ENCODE data around the gene GOLGA6L9.
"Not testable (repeated sequence)": the region's sequence is repeated elsewhere in the genome, so short reads cannot be mapped to it uniquely, and the experiment has no call there.

Gene GOLGA6L9, protein sequence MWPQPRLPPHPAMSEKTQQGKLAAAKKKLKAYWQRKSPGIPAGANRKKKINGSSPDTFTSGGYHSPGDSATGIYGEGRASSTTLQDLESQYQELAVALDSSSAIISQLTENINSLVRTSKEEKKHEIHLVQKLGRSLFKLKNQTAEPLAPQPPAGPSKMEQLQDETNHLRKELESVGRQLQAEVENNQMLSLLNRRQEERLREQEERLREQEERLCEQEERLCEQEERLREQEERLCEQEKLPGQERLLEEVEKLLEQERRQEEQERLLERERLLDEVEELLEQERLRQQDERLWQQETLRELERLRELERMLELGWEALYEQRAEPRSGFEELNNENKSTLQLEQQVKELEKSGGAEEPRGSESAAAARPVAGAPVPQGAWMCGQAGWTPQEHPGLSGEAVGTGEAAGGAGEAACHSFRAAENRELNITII

DNA sequence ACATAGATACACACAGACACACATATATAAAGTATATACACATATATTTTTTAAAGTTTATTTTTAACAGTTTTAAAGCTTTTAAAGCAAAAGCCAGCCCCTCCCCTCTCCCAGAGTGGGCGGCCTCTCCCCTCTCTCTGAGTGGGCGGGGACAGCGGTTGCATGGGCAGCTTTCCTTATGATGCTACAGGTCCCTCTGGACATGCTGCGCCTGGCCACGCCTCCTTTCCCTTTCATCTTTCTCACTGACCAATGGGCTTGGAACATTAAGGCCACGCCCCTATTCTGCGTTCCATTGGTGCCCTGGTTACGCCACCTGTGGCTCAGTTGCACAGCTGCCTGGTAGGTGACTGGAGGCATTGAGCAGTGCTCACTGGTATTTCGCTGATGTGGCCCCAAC, at the start of gene GOLGA6L9:
TSS of gene GOLGA6L9 (plus strand) at position 124 of the 400 bp plus-strand sequence. CDS start at position 388, 264 bp downstream.
- not testable (repeated sequence) for DNase-seq

DNA sequence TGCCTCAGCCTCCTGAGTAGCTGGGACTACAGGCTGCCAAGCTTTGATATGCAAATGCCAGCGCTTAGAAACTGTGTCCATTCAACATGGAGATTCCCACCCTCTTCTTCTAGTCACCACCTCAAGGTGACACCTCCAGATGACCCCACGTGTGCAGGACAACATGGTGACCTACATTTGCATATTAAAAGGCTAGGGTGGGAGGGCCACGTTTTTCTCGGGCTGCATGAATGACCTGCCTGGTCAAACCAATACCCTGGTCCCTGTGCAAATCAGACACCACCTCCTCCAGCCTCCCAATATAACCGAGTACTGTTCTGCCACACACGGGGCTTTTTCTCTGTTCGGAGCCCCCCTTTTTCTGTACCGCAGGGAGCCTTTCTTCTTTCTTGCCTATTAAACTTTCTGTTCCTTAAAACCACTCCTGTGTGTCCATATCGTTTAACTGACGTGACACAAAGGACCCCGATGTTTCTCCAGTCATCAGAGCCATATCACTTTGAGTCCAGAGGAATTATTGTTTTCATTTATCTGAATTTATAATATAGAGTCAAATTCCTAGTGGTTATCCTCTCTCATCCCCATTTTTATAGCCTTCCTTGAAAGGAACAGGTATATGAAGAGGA, 48.2 kb upstream of the GOLGA6L9 start:
- not testable (repeated sequence) for DNase-seq

DNA sequence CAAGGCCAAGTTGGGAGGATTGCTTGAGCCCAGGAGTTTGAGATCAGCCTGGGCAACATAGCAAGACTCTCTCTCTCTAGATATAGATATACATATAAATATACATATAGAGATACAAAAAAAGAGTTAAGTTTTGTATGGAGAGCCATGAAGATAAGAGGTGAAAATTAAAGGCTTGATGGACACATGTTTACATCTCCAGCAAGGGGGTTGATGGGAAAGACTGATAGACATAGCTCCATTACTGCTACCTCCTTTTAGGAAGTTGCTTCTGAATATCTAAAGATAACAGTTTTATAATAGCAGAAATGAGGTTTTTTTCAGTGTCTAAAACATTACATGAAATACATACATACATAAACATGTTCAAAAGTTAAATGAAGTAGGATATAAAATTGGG, 42.4 kb upstream of the GOLGA6L9 start:
- not testable (repeated sequence) for DNase-seq

DNA sequence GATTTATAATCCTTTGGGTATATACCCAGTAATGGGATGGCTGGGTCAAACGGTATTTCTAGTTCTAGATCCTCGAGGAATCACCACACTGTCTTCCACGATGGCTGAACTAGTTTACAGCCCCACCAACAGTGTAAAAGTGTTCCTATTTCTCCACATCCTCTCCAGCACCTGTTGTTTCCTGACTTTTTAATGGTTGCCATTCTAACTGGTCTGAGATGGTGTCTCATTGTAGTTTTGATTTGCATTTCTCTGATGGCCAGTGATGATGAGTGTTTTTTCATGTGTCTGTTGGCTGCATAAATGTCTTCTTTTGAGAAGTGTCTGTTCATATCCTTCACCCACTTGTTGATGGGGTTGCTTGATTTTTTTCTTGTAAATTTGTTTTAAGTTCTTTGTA, 39.5 kb upstream of the GOLGA6L9 start:
- DNase-seq: not testable (repeated sequence)

DNA sequence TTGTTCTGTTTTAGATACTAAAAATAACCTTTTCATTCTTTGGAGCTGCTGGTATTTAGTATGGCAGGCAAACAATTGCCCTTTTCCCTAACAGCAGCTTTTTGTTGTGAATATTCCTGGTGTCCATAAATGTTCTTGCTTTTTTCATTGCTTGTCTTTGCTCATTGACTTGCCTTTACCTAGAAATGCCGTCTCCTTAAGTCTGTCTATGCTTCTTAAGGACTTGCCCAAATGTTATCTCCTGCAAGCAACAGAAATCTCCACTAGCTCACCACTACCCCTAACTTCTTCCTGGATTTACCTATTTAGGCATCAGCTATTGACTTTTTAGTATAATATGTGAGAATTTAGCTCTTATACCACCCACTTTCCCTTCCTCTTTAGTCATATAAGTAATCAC, 37.5 kb upstream of the GOLGA6L9 start:
- not testable (repeated sequence) for DNase-seq

DNA sequence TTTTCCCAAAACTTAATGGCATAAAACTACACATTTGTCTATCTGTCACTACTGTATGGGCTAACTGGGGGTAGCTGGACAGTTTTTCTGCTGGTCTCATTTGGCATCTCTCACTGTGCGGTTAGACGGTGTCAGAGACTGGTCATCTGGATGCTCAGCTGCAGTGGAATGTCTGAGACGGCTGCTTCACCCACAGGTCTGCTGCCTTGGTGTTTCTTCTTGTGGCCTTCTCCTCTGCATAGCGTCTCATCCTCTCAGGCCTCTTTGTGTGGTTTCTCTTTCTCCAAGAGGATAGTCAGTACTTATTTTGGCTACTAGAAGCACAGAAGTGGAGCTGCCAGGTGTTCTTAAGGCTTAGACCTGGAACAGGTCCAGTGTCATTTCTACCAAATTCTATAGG, 35.9 kb upstream of the GOLGA6L9 start:
- DNase-seq: no peak

DNA sequence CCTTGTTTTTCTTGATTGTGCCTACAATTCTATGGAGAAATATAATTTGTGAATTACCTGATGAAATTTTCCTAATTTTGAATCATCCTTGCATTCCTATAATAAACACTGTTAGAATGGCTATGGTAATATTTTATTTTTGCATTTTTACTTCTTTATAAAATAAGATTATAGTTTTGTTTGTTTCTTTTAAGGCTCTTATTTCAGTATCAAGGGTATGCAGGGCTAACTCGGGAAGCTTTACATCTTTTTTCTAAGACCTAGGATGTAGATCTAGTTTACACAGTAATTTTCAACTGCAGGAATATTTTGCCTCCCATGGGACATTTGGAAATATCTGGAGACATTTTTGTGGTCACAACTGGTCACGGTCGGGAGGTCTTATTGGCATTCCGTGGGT, 33.8 kb upstream of the GOLGA6L9 start:
- not testable (repeated sequence) for DNase-seq

DNA sequence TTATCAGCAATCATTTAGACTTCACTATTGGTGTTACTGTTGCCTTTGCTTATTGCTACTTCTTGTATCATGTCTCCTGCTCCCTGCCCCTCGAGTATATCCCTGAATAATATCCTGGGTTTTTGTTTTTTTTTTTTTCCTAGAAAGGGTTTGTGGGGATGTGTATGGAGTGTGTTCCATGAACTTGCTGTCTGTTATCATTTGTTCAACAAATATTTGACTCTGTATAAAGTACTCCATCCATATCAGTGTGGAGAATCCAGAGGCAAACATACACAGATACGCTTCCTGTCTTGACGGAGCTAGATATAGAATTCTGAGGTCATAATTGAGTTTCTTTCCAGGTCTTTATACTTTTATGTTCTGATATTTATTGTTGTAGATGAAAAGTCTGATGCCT, 31.8 kb upstream of the GOLGA6L9 start:
- no peak for DNase-seq

DNA sequence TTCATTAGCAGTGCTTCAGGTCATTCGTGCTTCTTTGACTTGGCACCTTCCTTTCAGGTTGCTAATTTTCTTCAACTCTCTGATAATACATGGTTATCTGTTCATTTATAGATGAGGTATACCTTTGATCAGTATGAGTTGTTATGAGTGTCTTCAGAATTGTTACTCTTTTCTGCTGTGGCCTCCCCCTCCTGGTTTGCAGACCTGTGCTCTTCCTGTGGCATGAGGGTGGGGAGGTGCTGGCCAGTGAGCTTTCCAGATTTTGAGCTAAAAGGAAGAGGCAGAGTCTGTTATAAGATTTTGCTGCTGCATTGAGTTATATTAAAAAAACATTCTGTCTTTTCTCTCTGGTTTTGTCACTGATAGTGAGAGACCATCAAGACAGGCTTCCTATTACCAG, 30.8 kb upstream of the GOLGA6L9 start:
- no peak for DNase-seq

DNA sequence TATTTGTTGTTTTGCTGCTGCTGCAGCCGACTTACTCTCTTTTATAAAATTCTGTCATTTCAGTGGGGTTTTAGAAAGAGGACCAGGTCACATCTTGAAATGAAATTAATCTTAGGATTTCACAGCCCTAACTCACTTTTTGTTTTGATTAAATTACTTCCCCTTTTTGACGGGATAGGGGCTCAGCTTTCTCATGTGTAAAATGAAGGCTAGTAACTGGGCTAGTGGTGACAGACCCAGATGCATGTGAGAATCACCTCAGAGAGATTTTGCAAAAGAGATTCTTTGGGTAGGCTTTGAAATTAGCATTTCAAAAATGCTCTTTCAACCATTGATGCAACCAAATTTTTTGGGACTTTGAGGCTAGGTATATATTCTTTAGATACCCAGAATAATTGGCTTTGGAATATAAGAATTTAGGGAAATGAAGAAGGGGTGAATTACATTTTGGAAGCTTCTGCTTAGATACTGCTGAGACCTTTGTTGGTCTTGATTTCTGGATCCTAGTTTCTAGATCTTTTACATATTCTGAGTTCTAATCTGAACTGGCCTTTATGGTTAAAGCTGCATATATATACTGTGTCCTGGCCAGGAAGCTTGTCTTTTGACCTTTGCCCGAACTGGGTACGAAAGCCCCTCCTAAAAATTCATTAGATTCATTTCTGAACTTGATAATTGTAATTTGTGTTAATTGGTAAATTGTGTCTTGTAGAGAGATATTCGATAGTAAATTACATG, 30.1 kb upstream of the GOLGA6L9 start:
- not testable (repeated sequence) for DNase-seq

DNA sequence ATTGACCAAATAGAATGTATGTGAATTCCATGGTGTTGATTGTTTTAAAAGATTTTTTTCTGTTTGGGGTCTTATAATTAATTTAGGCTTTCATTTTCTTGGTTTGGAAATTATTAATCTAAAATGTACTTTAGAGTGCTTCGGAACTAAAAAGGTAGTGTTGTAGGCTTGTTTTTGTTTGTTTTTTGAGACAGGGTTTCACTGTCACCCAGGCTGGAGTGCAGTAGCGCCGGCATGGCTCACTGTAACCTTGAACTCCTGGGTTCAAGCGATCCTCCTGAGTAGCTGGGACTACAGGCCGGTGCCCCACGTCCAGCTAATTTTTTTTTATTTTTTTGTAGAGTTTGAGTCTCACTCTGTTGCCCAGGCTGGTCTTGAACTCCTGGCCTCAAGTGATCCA, 27.7 kb upstream of the GOLGA6L9 start:
- not testable (repeated sequence) for DNase-seq

DNA sequence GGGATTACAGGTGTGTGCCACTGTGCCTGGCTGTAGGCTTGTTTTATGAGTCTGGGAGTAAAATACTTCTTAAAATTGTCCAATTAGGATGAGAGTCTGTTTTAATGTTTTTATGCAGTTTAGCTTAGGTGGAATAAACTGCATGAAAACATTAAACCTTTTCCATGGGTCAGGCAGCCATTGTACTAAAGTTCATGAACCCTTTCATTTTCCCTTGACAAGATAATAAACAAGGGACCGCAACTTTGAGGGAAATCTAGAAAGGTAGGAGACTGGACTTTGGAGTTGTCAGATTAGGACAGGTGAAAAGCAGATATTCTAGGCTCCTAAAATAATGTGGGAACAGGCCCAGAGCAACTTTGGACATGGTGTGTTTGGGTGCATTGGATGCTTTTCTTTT, 27.3 kb upstream of the GOLGA6L9 start:
- not testable (repeated sequence) for DNase-seq

DNA sequence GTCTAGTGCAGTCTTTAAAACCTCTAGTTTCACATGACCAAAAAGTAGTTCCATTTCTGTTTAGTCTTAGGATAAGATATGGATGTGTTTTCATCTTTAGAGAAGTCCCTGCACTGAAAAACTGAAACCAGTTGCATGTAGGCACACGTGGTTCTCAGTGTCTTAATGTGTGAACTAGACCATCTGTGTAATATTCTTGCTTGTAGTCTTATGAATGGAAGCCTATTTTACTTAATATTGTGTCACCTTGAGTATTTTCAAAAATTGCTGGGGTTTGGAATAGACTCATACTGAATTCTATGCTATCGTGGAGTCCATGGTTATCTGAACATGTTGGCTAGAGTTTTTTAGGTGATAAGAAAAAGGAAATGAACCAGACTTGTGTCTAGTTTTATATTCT, 23.4 kb upstream of the GOLGA6L9 start:
- not testable (repeated sequence) for DNase-seq

DNA sequence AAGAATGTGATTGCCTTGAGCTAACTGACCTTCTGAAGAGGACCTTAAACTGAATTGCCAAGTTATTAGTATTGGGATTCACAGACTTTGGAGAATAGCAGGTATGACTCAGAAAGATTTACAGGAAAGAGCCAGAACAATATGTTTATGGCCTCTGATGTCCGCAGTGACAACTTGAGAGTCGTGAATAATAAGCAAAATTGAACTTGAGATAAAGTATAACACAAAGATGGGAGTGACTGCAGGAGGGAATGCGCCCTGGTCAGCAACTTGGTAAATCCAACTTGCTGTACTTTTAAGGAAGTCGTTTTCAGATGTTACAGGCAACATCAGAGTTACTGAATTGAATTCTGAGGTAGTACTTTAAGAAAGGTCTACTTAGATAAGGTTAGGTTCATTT, 19.3 kb upstream of the GOLGA6L9 start:
- not testable (repeated sequence) for DNase-seq

DNA sequence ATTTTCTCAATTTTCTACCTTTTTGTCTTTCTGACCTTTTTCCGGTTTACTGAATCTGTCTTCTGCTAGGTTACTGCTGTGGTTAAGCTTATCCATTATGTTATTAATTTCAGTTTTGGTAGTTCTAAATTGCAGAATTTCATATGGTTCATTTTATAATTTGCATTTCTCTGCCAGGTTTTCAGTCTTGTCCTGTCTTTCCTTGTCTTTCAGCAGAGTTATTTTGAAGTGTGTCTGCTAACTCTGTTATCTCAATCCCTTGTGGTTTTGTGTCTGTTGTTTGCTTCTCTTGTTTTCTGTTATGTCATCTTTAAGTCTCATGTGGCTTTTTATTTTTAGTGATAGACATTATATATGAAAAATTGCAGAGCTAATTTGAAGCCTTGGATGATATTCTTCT, 18.0 kb upstream of the GOLGA6L9 start:
- DNase-seq: not testable (repeated sequence)

DNA sequence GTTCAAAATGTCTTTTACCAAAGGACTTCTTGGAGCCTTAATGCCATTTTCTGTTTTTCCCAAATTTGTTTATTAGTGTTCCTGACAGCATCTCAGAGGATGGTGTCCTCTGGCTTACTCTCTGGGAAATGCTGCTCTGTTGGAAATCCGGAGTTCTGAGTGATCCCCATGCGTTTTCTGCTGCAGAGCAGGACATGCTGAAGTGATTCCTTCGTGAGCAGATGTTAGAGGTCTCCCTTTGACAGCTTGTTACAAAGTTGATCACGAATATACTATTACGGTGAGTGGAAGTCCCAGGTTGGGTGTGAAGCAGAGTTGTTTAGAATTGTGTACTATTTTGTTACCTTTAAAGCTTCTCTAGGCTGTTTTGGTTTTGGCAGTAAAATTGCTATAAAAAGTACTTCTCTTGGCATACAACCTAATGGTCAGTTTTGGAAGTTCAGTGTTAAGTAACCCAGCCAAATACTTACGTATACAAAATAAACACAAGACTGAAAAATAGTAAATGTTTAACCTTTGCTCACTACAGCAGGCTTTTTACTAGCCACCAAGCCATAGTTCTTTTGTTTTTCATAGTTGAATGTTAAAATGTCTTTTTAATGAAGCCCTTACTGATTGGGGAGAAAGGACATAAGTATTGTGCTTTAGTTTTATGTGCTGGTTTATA, 15.0 kb upstream of the GOLGA6L9 start:
- DNase-seq: not testable (repeated sequence)

DNA sequence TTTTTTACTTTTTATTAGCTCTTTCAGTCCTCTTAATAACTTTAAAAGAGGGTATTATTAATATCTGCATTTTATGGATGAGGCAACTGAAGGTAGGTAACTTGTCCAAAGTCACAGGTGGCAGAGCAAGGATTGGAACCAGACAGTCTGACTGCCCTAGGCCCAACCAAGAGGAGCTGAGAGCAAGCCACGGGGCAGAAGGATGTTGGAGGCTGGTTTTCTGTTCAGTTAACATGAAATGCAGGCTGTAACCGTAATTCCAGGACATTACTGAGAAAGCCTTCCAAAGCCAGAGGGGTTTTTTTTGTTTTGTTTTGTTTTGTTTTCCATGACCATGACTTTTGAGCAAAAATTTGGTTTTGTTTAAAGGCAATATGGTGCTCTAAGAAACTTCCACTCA, 9.1 kb upstream of the GOLGA6L9 start:
- not testable (repeated sequence) for DNase-seq

DNA sequence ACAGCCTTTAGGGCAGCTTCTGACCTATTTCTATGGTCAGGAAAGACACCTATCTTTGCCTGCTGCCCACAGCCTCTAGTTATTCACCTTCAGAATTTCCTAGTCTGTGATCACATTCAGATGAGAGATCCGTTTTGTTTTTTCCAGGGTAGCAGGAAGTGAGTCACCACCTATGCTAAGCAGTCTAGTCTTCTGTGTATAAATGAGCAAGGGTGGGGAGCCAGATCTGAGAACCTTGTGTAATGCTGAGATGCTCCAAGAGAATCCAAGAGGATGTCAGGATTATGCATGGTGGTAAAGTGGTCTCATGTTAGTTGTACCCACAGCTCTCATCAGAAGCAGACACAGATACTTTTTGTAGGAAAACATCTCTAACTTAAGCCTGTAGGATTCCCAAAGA, 8.7 kb upstream of the GOLGA6L9 start:
- DNase-seq: not testable (repeated sequence)

DNA sequence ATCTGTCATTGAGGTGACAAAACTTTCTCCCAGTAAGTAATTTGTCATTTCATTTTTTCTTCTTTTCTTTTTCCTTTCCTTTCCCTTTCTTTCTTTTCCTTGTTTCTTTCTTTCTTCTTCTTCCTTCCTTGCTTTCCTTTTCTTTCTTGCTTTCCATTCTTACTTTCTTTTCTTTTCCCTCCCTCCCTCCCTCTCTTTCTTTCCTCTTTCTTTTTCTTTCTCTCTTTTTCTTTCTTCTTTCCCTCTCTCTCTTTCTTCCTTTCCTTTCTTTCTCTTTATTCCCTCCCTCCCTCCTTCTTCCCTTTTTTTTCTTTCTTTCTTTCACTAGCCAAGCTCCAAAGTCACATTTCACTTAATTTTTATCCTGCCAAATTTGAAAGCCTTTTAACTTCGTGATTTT, 2.5 kb upstream of the GOLGA6L9 start:
- DNase-seq: not testable (repeated sequence)

DNA sequence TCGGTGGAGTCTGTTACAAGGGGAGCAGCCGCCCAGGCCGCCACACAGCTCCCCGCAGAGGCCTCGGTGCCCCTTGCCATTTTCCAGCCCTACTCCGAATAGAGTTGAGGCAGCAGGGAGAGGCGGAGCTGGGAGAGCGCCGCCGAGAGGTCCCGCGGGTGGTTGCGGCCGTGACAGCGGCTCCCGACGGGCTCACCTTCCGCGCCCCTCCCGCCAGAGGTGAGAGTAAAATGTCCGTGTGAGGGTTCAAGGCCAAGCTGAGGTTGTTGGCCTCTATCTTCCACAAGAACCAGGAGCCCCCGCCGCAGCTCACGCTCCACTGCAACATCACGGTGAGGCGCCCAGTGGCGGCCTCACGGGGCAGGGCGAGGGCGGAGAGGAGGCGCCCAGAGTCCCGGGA, 15.8 kb downstream of the GOLGA6L9 start:
- DNase-seq: not testable (repeated sequence)

DNA sequence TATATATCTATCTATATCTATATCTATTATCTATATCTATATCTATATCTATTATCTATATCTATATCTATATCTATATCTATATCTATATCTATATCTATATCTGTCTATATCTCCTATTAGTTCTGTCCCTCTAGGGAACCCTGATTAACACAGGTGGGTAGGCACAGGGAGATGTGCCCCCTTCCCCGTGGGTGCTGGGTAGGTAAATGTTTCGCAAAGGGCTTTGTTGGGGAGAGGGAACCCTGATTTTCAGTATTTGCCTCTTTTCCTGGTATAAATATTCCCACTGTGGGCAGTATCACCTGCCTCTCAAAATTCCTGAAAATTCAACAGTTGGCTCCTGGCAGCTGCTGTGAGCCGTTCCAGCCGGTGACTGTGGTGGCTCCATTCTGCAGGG, 27.7 kb downstream of the GOLGA6L9 start:
- not testable (repeated sequence) for DNase-seq

DNA sequence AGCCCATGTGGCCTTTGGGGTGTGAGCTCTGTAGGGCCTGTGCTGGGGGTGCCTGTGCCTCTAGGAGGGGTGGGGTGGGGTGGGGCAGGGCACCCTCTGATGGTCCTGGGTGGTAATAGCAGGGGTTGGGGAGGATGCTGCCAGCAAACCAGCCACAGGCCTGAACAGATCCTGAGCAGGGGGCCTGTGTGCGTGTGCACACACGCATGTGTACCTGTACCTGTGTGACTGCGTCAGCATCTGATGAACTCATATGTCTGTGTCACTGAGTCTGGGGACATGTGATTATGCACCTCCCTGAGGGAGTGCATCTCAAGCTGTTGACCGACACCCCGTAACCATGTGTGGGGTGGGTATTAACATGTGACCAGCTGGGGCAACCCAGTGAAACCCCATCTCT, 36.0 kb downstream of the GOLGA6L9 start:
- DNase-seq: not testable (repeated sequence)

DNA sequence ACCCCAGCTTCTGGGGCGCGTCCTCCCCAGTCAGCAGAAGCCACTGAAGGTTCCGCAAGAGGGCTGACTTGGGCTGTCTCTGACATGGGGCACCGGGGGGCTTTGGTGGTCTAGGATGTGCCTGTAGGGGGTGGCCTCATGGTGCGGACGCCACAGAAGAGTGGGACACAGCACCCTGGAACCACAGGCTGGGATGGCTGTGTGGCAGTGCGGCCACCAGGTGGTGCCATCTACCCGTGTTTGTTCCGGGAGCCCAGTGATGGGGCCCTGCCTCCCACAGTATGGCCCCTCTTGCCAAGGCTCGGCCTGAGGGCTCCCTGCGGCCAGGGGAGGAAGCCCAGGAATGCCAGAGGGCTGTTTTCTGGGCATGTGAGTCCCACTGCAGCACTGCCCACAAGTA, 38.6 kb downstream of the GOLGA6L9 start:
- DNase-seq: not testable (repeated sequence)
